ENCODE results near the gene MED14.

MED14 gene

DNA sequence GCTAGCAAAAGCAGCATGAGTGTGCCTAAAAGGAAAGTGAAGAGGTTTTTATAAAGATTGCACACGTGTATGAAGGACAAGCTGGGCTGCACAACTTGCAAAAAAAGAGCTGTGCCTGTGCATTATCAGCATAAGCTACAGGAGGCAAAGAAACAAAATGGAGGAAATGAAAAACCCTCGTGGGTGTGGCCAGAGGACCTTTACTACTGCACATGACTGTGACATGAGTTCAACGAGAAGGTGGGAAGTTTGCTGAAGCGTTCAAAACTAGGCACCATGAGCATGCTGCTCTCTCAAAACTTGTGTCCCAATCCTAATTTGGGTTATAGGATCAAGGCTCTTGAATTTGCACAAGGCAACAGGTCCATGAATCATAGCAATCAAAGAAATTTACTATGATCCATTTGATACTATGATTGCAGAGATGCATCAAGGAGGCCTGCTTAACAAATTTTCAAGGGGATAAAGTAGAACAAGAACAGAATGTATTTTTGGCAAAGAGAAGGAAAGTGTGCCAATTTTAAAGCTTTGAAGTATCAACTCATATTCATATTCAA lies 49.9 kb downstream of the MED14 start:
- DNase-seq (ENCODE audit: low spot score): no peak
- TF ChIP-seq, protein P1, sequence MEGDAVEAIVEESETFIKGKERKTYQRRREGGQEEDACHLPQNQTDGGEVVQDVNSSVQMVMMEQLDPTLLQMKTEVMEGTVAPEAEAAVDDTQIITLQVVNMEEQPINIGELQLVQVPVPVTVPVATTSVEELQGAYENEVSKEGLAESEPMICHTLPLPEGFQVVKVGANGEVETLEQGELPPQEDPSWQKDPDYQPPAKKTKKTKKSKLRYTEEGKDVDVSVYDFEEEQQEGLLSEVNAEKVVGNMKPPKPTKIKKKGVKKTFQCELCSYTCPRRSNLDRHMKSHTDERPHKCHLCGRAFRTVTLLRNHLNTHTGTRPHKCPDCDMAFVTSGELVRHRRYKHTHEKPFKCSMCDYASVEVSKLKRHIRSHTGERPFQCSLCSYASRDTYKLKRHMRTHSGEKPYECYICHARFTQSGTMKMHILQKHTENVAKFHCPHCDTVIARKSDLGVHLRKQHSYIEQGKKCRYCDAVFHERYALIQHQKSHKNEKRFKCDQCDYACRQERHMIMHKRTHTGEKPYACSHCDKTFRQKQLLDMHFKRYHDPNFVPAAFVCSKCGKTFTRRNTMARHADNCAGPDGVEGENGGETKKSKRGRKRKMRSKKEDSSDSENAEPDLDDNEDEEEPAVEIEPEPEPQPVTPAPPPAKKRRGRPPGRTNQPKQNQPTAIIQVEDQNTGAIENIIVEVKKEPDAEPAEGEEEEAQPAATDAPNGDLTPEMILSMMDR (IDR thresholded peaks at IDR 0.05; ENCODE audit: extremely low read depth, insufficient read depth, missing control alignments): no peak
- in situ Hi-C loops (cut with MboI; ENCODE audit: low pct_unique_long_range_greater_than_20kb, low sequenced_read_pairs, unreplicated experiment): no loop called here

DNA sequence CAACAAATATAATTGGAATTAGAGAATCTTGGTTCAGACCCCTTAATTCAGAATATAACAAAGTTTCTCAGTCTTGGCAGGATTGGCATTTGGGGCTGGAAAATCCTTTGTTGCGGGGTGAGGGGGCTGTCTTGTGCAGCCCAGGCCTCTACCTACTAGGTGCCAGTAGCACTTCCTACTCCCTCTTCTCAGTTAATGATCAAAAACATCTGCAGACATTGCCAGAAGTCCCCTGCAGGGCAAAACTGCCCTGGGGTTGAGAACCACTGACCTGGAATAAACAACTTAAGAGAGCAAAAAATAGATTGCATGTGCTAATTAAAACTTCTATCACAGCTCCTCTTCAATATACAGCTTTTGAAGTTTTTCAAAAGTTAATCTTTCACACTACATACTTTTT lies 51.2 kb downstream of the MED14 start:
- in situ Hi-C loops (cut with MboI; ENCODE audit: low pct_unique_long_range_greater_than_20kb, low sequenced_read_pairs, unreplicated experiment): no loop called here
- no peak for DNase-seq (ENCODE audit: low spot score)
- TF ChIP-seq, protein P1 (IDR thresholded peaks at IDR 0.05; ENCODE audit: extremely low read depth, insufficient read depth, missing control alignments): no peak

DNA sequence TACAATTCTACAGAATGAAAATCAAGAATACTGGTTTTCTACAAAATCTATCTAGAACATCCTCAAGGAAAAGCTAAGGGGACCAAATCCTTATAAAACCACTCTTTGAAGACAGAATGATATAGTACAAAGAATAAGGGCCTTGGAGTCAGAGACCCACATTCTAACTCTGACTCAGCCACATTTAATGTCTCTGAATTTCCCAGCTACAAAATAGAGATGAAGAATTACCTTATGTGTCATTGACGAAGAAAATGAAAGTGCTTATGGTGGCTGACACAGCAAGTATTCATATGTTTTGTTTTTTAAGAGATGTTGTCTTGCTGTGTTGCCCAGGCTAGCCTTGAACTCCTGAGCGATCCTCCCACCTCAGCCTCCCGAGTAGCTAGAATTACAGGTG lies 52.1 kb downstream of the MED14 start:
- in situ Hi-C loops (cut with MboI; ENCODE audit: low pct_unique_long_range_greater_than_20kb, low sequenced_read_pairs, unreplicated experiment): no loop called here
- TF ChIP-seq, protein P1 (IDR thresholded peaks at IDR 0.05; ENCODE audit: extremely low read depth, insufficient read depth, missing control alignments): no peak
- DNase-seq (ENCODE audit: low spot score): no peak

DNA sequence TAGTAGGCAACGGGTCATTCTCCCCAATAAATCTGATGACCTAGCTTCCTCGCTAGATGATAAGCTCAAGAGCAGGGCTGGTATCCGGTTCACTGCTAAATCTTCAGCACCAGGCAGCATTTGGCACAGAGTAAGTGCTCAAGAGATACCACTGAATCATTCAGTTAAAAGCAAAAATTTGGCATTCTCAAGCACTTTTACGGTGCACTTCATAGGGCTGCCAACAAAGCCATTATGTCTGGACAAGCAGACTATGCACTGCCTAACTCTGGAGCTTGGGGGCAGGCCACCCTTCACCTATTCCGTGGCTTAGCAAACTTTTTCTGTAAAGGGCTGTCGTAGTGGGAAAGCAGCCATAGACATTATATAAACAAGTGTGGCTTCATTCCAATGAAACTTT lies 64.2 kb downstream of the MED14 start:
- no peak for DNase-seq (ENCODE audit: low spot score)
- TF ChIP-seq, protein P1 (IDR thresholded peaks at IDR 0.05; ENCODE audit: extremely low read depth, insufficient read depth, missing control alignments): no peak
- in situ Hi-C loops (cut with MboI; ENCODE audit: low pct_unique_long_range_greater_than_20kb, low sequenced_read_pairs, unreplicated experiment): loop anchor here (25.0 kb wide), 1 partner anchor 466 kb away; no protein-coding TSS in a partner anchor

DNA sequence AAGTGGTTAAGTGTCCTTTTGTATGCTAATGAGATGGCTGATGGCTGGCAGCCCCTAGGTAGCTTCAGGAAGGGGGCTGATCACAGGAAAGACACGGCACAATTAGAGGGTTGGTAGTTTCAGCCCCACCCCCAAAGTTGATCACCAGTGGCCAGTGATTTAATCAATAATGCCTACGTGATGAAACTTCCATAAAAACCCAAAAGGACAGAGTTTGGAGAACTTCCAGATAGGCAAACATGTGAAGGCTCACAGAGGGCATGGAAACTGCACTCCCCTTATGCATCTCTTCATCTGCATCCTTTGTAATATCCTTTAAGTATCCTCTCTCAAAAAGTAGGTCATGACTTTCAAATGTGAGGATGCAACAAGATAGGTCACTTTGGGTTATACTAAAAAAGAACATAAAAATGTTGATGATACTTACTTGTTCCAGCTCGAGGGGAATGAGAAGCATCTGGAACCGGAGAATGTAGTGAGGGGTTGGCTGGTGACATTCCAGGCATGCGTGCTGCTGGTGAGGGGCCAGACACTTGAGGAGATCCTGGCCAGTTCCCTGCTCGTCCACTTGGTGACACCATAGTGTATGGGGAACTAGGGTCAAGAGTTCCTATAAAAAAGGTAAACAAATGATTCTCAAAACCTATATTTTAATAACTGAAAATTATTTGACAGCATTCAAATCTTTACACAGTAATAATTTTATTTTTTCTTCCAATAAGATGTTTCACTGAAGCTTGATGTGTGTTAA lies 71.3 kb downstream of the MED14 start:
- in situ Hi-C loops (cut with MboI; ENCODE audit: low pct_unique_long_range_greater_than_20kb, low sequenced_read_pairs, unreplicated experiment): loop anchor here (25.0 kb wide), 1 partner anchor 473 kb away; no protein-coding TSS in a partner anchor
- TF ChIP-seq, protein P1 (IDR thresholded peaks at IDR 0.05; ENCODE audit: extremely low read depth, insufficient read depth, missing control alignments): peak; percentile 24
- no peak for DNase-seq (ENCODE audit: low spot score)

DNA sequence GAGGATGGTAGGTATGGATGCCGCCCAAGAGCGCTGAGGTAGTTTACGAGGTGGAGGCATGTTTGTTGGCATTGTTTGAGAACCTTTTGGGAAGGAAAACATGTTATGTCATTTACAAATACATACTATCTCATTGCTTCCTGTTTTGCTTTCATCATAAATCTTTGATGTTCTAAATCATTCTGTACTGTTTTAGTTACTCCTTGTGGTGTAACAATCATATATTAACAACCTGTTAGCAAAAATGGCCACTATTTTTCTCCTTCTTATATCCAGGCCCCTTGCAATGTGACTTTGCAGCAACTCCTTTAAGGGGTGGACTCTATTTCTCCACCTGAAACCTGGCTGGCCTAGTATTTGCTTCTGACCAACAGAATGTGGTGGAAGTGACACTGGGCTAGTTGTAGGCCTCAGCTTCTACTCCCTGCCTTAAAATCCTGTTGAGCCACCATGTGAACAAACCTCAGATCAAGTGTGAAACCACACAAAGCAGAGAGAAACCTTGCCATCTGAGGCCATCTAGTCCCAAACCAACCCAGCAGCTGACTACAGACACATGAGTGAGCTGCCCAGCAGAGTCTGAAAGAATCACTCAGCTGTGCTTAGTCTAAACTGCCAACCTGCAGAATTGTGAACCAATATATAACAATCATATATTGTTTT lies 72.1 kb downstream of the MED14 start:
- in situ Hi-C loops (cut with MboI; ENCODE audit: low pct_unique_long_range_greater_than_20kb, low sequenced_read_pairs, unreplicated experiment): loop anchor here (25.0 kb wide), 1 partner anchor 474 kb away; no protein-coding TSS in a partner anchor
- DNase-seq (ENCODE audit: low spot score): no peak

More for the DNA sequence above, 72.1 kb downstream of the MED14 start:
- TF ChIP-seq, protein P1 (IDR thresholded peaks at IDR 0.05; ENCODE audit: extremely low read depth, insufficient read depth, missing control alignments): no peak
